H9 (cell line): Measurements from ENCODE around the gene FRYL. TPM values are rescaled to one million over a fixed set of nuclear protein-coding genes. Genes with fewer than 3 reads are reported as not detected.

Experiments
- DNase-seq: peaks from one replicate; pipeline ENCODE4 v3.0.0-alpha.2; 2017
- H2AFZ ChIP-seq: one replicate; pipeline ENCODE4 v1.6.1; 2013; ENCODE audit warnings: mild to moderate bottlenecking, low read length, control low read depth, moderate library complexity
- H2AK5ac ChIP-seq: 2 replicates; pipeline ENCODE4 v1.6.1; 2013; ENCODE audit warnings: low read length, control low read depth, mixed read lengths; ENCODE audit not compliant: insufficient read length
- H2BK120ac ChIP-seq: one replicate; pipeline ENCODE4 v1.6.1; 2013; ENCODE audit warnings: low read depth, mild to moderate bottlenecking, low read length, control low read depth, inconsistent platforms; ENCODE audit not compliant: poor library complexity, severe bottlenecking
- H2BK12ac ChIP-seq: 2 replicates; pipeline ENCODE4 v1.6.1; 2013; ENCODE audit warnings: low read length, control low read depth, mixed read lengths, low read depth; ENCODE audit not compliant: insufficient read length
- H2BK15ac ChIP-seq: 2 replicates; pipeline ENCODE4 v1.6.1; 2013; ENCODE audit warnings: low read depth, low read length, control low read depth
- H2BK20ac ChIP-seq: one replicate; pipeline ENCODE4 v1.6.1; 2013; ENCODE audit warnings: low read depth, mild to moderate bottlenecking, low read length, control low read depth, inconsistent platforms; ENCODE audit not compliant: poor library complexity, severe bottlenecking
- H2BK5ac ChIP-seq: 2 replicates; pipeline ENCODE4 v1.6.1; 2013; ENCODE audit warnings: low read length, control low read depth, mixed read lengths; ENCODE audit not compliant: insufficient read length
- H3K14ac ChIP-seq: 2 replicates; pipeline ENCODE4 v1.6.1; 2013; ENCODE audit warnings: low read length, control low read depth; ENCODE audit not compliant: insufficient read depth
- H3K18ac ChIP-seq: 2 replicates; pipeline ENCODE4 v1.6.1; 2013; ENCODE audit warnings: low read depth, mild to moderate bottlenecking, mixed read lengths, low read length, control low read depth; ENCODE audit not compliant: insufficient read length
- H3K23ac ChIP-seq: 2 replicates; pipeline ENCODE4 v1.6.1; 2013; ENCODE audit warnings: low read length, control low read depth, mixed read lengths, low read depth; ENCODE audit not compliant: insufficient read length
- H3K23me2 ChIP-seq: 2 replicates; pipeline ENCODE4 v1.6.1; 2013; ENCODE audit warnings: low read depth, mild to moderate bottlenecking, mixed read lengths, low read length, control low read depth; ENCODE audit not compliant: insufficient read length, poor library complexity, severe bottlenecking
- H3K27ac ChIP-seq: 2 replicates; pipeline ENCODE4 v1.5.1; 2013; ENCODE audit warnings: low read length, control low read depth, mixed read lengths, low read depth; ENCODE audit not compliant: insufficient read length
- H3K27me3 ChIP-seq: 2 replicates; pipeline ENCODE4 v1.6.1; 2013; ENCODE audit warnings: low read length, control low read depth, inconsistent platforms; ENCODE audit not compliant: insufficient read depth
- H3K4ac ChIP-seq: 2 replicates; pipeline ENCODE4 v1.6.1; 2013; ENCODE audit warnings: low read depth, mild to moderate bottlenecking, control low read depth, inconsistent platforms, low read length, moderate library complexity
- H3K4me1 ChIP-seq: 2 replicates; pipeline ENCODE4 v1.6.1; 2013; ENCODE audit warnings: low read length, control low read depth, inconsistent platforms; ENCODE audit not compliant: insufficient read depth
- H3K4me2 ChIP-seq: 2 replicates; pipeline ENCODE4 v1.6.1; 2013; ENCODE audit warnings: low read length, control low read depth, mixed read lengths; ENCODE audit not compliant: insufficient read length, insufficient read depth
- H3K56ac ChIP-seq: 2 replicates; pipeline ENCODE4 v1.6.1; 2013; ENCODE audit warnings: low read depth, mild to moderate bottlenecking, mixed read lengths, low read length, control low read depth; ENCODE audit not compliant: insufficient read length
- H3K79me1 ChIP-seq: 2 replicates; pipeline ENCODE4 v1.6.1; 2013; ENCODE audit warnings: low read depth, mild to moderate bottlenecking, moderate library complexity, low read length, control low read depth, inconsistent platforms; ENCODE audit not compliant: insufficient read depth, poor library complexity, severe bottlenecking
- H3K79me2 ChIP-seq: 2 replicates; pipeline ENCODE4 v1.6.1; 2013; ENCODE audit warnings: low read length, control low read depth, inconsistent platforms; ENCODE audit not compliant: insufficient read depth
- H3K9ac ChIP-seq: 2 replicates; pipeline ENCODE4 v1.6.1; 2013; ENCODE audit warnings: low read length, control low read depth, mixed read lengths; ENCODE audit not compliant: insufficient read length; ENCODE audit errors: extremely low read depth
- H3K9me3 ChIP-seq: one replicate; pipeline ENCODE4 v1.6.1; 2013; ENCODE audit warnings: low read depth, low read length, inconsistent platforms; ENCODE audit not compliant: control insufficient read depth
- H3T11ph ChIP-seq: one replicate; pipeline ENCODE4 v1.6.1; 2013; ENCODE audit warnings: mild to moderate bottlenecking, low read length, control low read depth, inconsistent platforms
- H4K20me1 ChIP-seq: one replicate; pipeline ENCODE4 v1.6.1; 2013; ENCODE audit not compliant: control insufficient read depth, insufficient read length, insufficient read depth
- H4K5ac ChIP-seq: 2 replicates; pipeline ENCODE4 v1.6.1; 2013; ENCODE audit warnings: low read depth, mild to moderate bottlenecking, mixed read lengths, low read length, control low read depth; ENCODE audit not compliant: insufficient read length
- H4K8ac ChIP-seq: replicated peaks from 2 replicates; pipeline ENCODE4 v1.6.1; 2013; ENCODE audit warnings: low read length, control low read depth, mixed read lengths, low read depth; ENCODE audit not compliant: insufficient read length
- H4K91ac ChIP-seq: 2 replicates; pipeline ENCODE4 v1.6.1; 2013; ENCODE audit warnings: low read depth, mild to moderate bottlenecking, moderate library complexity, mixed read lengths, low read length, control low read depth; ENCODE audit not compliant: insufficient read length
- H3K27ac Mint-ChIP-seq, 3 experiments: 2 replicates in 2 of 3; 3 replicates in 1 of 3; pipeline ENCODE4 v1.8.0; 2020 to 2021; ENCODE audit warnings: mixed read lengths in 3 of 3, mild to moderate bottlenecking in 1 of 3, moderate library complexity in 1 of 3
- H3K27me3 Mint-ChIP-seq: 2 replicates; pipeline ENCODE4 v1.8.0; 2021; ENCODE audit warnings: low read depth, mild to moderate bottlenecking, moderate library complexity, mixed read lengths
- H3K36me3 Mint-ChIP-seq, 3 experiments: 2 replicates in 2 of 3; 3 replicates in 1 of 3; pipeline ENCODE4 v1.8.0; 2020 to 2021; ENCODE audit warnings: low read depth in 3 of 3, mixed read lengths in 3 of 3; ENCODE audit not compliant: insufficient read depth in 1 of 3
- H3K4me1 Mint-ChIP-seq, 2 experiments: 2 replicates each; pipeline ENCODE4 v1.8.0; 2020; ENCODE audit warnings: mixed read lengths in 2 of 2
- H3K4me3 Mint-ChIP-seq, 2 experiments: 2 replicates in 1 of 2; 3 replicates in 1 of 2; pipeline ENCODE4 v1.8.0; 2020 to 2021; ENCODE audit warnings: mild to moderate bottlenecking in 2 of 2, mixed read lengths in 2 of 2, moderate library complexity in 1 of 2
- H3K9me3 Mint-ChIP-seq, 2 experiments: 2 replicates in 1 of 2; 3 replicates in 1 of 2; pipeline ENCODE4 v1.8.0; 2020; ENCODE audit warnings: mild to moderate bottlenecking in 2 of 2, mixed read lengths in 2 of 2, moderate library complexity in 1 of 2
- WGBS: extraction: QIAGEN DNeasy Blood & Tissue Kit; methylation state at CpG from one replicate; pipeline ENCODE4 v1.1.7; 2013; ENCODE audit warnings: missing lambda C conversion rate, low lambda C conversion rate, mixed read lengths; ENCODE audit not compliant: insufficient read length; ENCODE audit errors: extremely low coverage; 5-methylcytosine and 5-hydroxymethylcytosine counted together
- total RNA-seq: library from RNA; stranded (reverse); gene quantifications from 2 replicates; pipeline ENCODE4 v1.2.1, GENCODE V29; 2021
- TF ChIP-seq, protein P1 (sequence below): fragments of 200-600 bp; sonication (generic); conservative IDR thresholded peaks from 3 replicates; pipeline ENCODE4 v1.8.0; 2021; ENCODE audit warnings: antibody characterized with exemption, mild to moderate bottlenecking

Gene FRYL
- total RNA-seq, 1 experiment from 2014 or later: 31.5 TPM

DNA sequence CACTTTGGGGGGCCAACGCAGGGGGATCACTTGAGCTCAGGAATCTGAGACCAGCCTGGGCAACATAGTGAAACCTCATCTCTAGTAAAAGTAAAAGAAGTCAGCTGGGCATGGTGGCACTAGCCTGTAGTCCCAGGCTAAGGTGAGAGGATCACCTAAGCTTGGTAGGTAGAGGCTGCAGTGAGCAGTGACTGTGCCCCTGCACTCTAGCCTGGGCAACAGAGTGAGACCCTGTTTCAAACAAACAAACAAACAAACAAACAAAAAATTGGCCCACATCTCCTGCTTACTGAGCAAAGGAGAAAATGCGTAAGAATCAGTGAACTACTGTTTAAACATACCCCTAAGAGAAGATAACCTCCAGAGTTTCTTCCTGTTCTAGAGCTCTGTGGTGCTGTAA, 85.3 kb downstream of the FRYL start:
- Histone ChIP-seq H2AK5ac (no peak overlapping the region), H2AFZ (no peak overlapping the region), H3K27me3 (no peaks in the 10 kb centered on the region), H3K27ac (peak overlapping the region; percentile 19), H4K5ac (no peak overlapping the region), H4K91ac (no peak overlapping the region), H3K9ac (no peak overlapping the region), H2BK5ac (no peak overlapping the region), H3K23ac (no peak overlapping the region), H3K56ac (no peak overlapping the region), H3K4me2 (no peak overlapping the region), H2BK12ac (no peak overlapping the region), H3T11ph (no peak overlapping the region), H3K79me1 (peaks cover 4% of the 10 kb centered on the region), H3K18ac (no peak overlapping the region), H2BK120ac (no peak overlapping the region), H3K23me2 (no peaks in the 10 kb centered on the region), H4K8ac (no peak overlapping the region), H2BK15ac (no peak overlapping the region), H3K4ac (no peak overlapping the region), H2BK20ac (no peak overlapping the region), H3K14ac (no peak overlapping the region), H3K9me3 (no peaks in the 10 kb centered on the region), H3K79me2 (peaks cover 4% of the 10 kb centered on the region; the same call in 1 of the 2 replicates), H4K20me1 (no peaks in the 10 kb centered on the region), H3K4me1 (peaks cover 6% of the 10 kb centered on the region; the same call in 1 of the 2 replicates)
- no CpG with 5 or more reads among the region's 2 CpGs for WGBS
- peak overlapping the region; percentile 57 to 86 (median 74); a peak in 6 of 7 replicates for H3K27ac Mint-ChIP-seq
- DNase-seq: no peak
- H3K4me1 Mint-ChIP-seq: peaks cover 43 to 48% of the 10 kb centered on the region in 2 experiments
- H3K9me3 Mint-ChIP-seq: no peaks in the 10 kb centered on the region
- peaks cover 0 to 5% (median 3%) of the 10 kb centered on the region in 3 experiments; a peak in 2 of 7 replicates for H3K36me3 Mint-ChIP-seq
- no peak overlapping the region for H3K4me3 Mint-ChIP-seq
- TF ChIP-seq, protein P1, sequence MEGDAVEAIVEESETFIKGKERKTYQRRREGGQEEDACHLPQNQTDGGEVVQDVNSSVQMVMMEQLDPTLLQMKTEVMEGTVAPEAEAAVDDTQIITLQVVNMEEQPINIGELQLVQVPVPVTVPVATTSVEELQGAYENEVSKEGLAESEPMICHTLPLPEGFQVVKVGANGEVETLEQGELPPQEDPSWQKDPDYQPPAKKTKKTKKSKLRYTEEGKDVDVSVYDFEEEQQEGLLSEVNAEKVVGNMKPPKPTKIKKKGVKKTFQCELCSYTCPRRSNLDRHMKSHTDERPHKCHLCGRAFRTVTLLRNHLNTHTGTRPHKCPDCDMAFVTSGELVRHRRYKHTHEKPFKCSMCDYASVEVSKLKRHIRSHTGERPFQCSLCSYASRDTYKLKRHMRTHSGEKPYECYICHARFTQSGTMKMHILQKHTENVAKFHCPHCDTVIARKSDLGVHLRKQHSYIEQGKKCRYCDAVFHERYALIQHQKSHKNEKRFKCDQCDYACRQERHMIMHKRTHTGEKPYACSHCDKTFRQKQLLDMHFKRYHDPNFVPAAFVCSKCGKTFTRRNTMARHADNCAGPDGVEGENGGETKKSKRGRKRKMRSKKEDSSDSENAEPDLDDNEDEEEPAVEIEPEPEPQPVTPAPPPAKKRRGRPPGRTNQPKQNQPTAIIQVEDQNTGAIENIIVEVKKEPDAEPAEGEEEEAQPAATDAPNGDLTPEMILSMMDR: no peak
- H3K27me3 Mint-ChIP-seq: no peaks in the 10 kb centered on the region
